GM23248 (cell line): Measurements from ENCODE around the gene EID2.

Experiments used
- EZH2 ChIP-seq: fragments of 200-600 bp; sonication (generic); IDR thresholded peaks from 2 replicates; pipeline ENCODE4 v1.6.1; 2018; ENCODE audit warnings: antibody characterized with exemption, mild to moderate bottlenecking; ENCODE audit not compliant: insufficient read depth, poor library complexity, severe bottlenecking
- EZH2phosphoT487 ChIP-seq: fragments of 200-600 bp; sonication (generic); IDR thresholded peaks from 2 replicates; pipeline ENCODE4 v1.6.1; 2018; ENCODE audit warnings: antibody characterized with exemption, moderate library complexity, mild to moderate bottlenecking, low read depth; ENCODE audit not compliant: insufficient read depth

GRCh38 chr19:39496063-39496462 lies 43.9 kb downstream of the EID2 start:
- TF ChIP-seq EZH2, result no peak
- no peak for TF ChIP-seq EZH2phosphoT487
